GM12878 (cell line): ENCODE measurements around the gene PREX1. TPM values are rescaled to one million over a fixed set of nuclear protein-coding genes. Genes with fewer than 3 reads are reported as not detected.
A peak's percentile ranks its signal among the peaks of the same experiment; 100 is the strongest.

ENCODE experiments used
- ATAC-seq: fragments of 200-7000 bp; cut with Tn5 transposase; 3 replicates; pipeline ENCODE4 v1.9.1; 2020; ENCODE audit warnings: mild to moderate bottlenecking, moderate library complexity
- BruUV-seq: library from RNA; stranded (reverse); fragments of 400-500 nt; replicated peaks from 2 replicates; lab custom pipeline; 2021; lab: Mats Ljungman, UMichigan
- CTCF ChIA-PET: fragments of 300-600 bp; sonication (Branson Sonifier 250); formaldehyde crosslinking; extraction: SDS; loops from one replicate; lab custom pipeline; 2021; ENCODE audit warnings: inconsistent platforms; lab: Yijun Ruan, JAX
- POLR2A ChIA-PET: fragments of 350-600 bp; formaldehyde crosslinking; extraction: SDS; loops from one replicate; lab custom pipeline; 2021; ENCODE audit warnings: inconsistent platforms; lab: Charles Lee
- RAD21 ChIA-PET: fragments of 300-600 bp; sonication (Branson Sonifier 250); formaldehyde crosslinking; loops from one replicate; lab custom pipeline; 2023; ENCODE audit warnings: antibody characterized with exemption; ENCODE audit not compliant: unreplicated experiment; lab: Charles Lee
- SMC1A ChIA-PET: fragments of 300-600 bp; sonication (Branson Sonifier 250); formaldehyde crosslinking; loops from one replicate; lab custom pipeline; 2023; ENCODE audit not compliant: unreplicated experiment, uncharacterized antibody; lab: Charles Lee
- DNase-seq: peaks from one replicate; pipeline ENCODE4 v3.0.0-alpha.2; 2011; ENCODE audit warnings: low read depth, low spot score
- FAIRE-seq: peaks from 3 replicates; lab custom pipeline; 2011; peaks lifted over from hg19 to GRCh38; lab: Jason Lieb, UNC
- H2AFZ ChIP-seq: 2 replicates; pipeline ENCODE4 v1.6.0; 2011; ENCODE audit warnings: low read depth, low read length, control low read depth; ENCODE audit not compliant: control insufficient read depth
- H3K27ac ChIP-seq: 2 replicates; pipeline ENCODE4 v1.5.1; 2011; ENCODE audit warnings: control low read depth; ENCODE audit not compliant: control insufficient read depth, insufficient read depth
- H3K27me3 ChIP-seq, 2 experiments: replicated peaks in 1 of 2; 2 replicates each; pipeline versions ENCODE4 v1.6.0 to v1.6.1; 2011; ENCODE audit warnings: low read length in 1 of 2; ENCODE audit not compliant: control insufficient read depth in 2 of 2, insufficient read depth in 2 of 2
- H3K36me3 ChIP-seq, 2 experiments: 2 replicates each; pipeline ENCODE4 v1.5.1; 2011; ENCODE audit warnings: low read length in 1 of 2; ENCODE audit not compliant: control insufficient read depth in 2 of 2, insufficient read depth in 2 of 2
- H3K4me1 ChIP-seq: 2 replicates; pipeline ENCODE4 v1.6.1; 2011; ENCODE audit warnings: mild to moderate bottlenecking, low read length, moderate library complexity, mixed read lengths; ENCODE audit not compliant: control insufficient read depth, insufficient read depth
- H3K4me2 ChIP-seq: 2 replicates; pipeline ENCODE4 v1.6.0; 2011; ENCODE audit warnings: control low read depth; ENCODE audit not compliant: control insufficient read depth, insufficient read depth
- H3K4me3 ChIP-seq: fragments of 200-600 bp; sonication (generic); 2 replicates; pipeline ENCODE4 v1.5.1; 2016
- H3K79me2 ChIP-seq: 2 replicates; pipeline ENCODE4 v1.6.0; 2011; ENCODE audit warnings: low read length; ENCODE audit not compliant: control insufficient read depth, insufficient read depth
- H3K9ac ChIP-seq: 2 replicates; pipeline ENCODE4 v1.8.0; 2011; ENCODE audit warnings: low read length, control low read depth, mixed read lengths; ENCODE audit not compliant: control insufficient read depth, insufficient read depth
- H3K9me3 ChIP-seq: replicated peaks from 3 replicates; pipeline ENCODE4 v1.5.1; 2011; ENCODE audit warnings: mild to moderate bottlenecking, low read length; ENCODE audit not compliant: control insufficient read depth, insufficient read depth
- H4K20me1 ChIP-seq: 2 replicates; pipeline ENCODE4 v1.6.0; 2011; ENCODE audit not compliant: control insufficient read depth, insufficient read depth
- NBN ChIP-seq: fragments of 450-650 bp; IDR thresholded peaks from 2 replicates; pipeline ENCODE4 v1.6.1; 2016
- NFIC ChIP-seq: IDR thresholded peaks from 2 replicates; pipeline ENCODE4 v1.6.1; 2012; ENCODE audit warnings: low read depth, mild to moderate bottlenecking, inconsistent platforms, low read length, moderate library complexity
- RCOR1 ChIP-seq: conservative IDR thresholded peaks from 2 replicates; pipeline ENCODE4 v1.6.1; 2012; ENCODE audit warnings: low read depth, low read length, improper control_type of control experiment
- REST ChIP-seq: IDR thresholded peaks from 2 replicates; pipeline ENCODE4 v1.6.1; 2012; ENCODE audit warnings: mild to moderate bottlenecking, low read depth, low read length
- ZBTB11 ChIP-seq: fragments of 450-650 bp; formaldehyde crosslinking; IDR thresholded peaks from 2 replicates; pipeline ENCODE4 v1.5.0; 2022; ENCODE audit warnings: mild to moderate bottlenecking, missing genetic modification characterization
- WGBS: methylation state at CpG from one replicate; pipeline ENCODE4 v1.1.6; 2016; ENCODE audit warnings: low lambda C conversion rate; ENCODE audit not compliant: insufficient replicate concordance, insufficient coverage; ENCODE audit errors: missing lambda C conversion rate; 5-methylcytosine and 5-hydroxymethylcytosine counted together
- in situ Hi-C: fragments of 300-500 bp; cut with MboI; formaldehyde crosslinking; loops from 9 replicates; pipeline ENCODE4 v1.14.3; 2018; ENCODE audit warnings: mixed read lengths
- intact Hi-C: fragments of 100-400 bp; cut with micrococcal nuclease; formaldehyde crosslinking; loops from one replicate; pipeline ENCODE4 v1.14.2; 2022; ENCODE audit not compliant: unreplicated experiment
- polyA plus RNA-seq, 11 experiments: library from polyadenylated mRNA; depleted of rRNA in 4 of 11; unstranded in 6 of 11; stranded (reverse) in 5 of 11; fragments of >200 nt; fragmentation: Nextera tagmentation in 4 of 11; fragmentation: Illumina TruSeq in 1 of 11; extraction: Ambion mirVana in 4 of 11; extraction: Trizol in 1 of 11; gene quantifications; 1 replicate in 1 of 11; 2 replicates in 10 of 11; pipeline versions ENCODE4 v1.2.1 to v1.2.3, GENCODE V29; 2011 to 2016; ENCODE audit warnings: inconsistent platforms in 2 of 11, missing spikeins in 2 of 11, low read depth in 1 of 11
- total RNA-seq, 4 experiments: library from RNA; depleted of rRNA in 3 of 4; stranded (reverse); fragments of >200 nt in 3 of 4; fragmentation: Illumina TruSeq in 1 of 4; extraction: Trizol in 1 of 4; gene quantifications; 2 replicates each; pipeline versions ENCODE4 v1.2.1 to v1.2.3, GENCODE V29; 2013 to 2021
- TF ChIP-seq, protein P1 (sequence below): fragments of 450-650 bp; IDR thresholded peaks from 2 replicates; pipeline ENCODE4 v1.6.1; 2016; ENCODE audit warnings: mild to moderate bottlenecking, moderate library complexity, borderline replicate concordance

PREX1 gene
- total and polyA plus RNA-seq, 10 of the 15 experiments (the other 5 are each of a cell fraction or from before 2014, with no cell fraction given), result 2.6 to 114 (median 38.9) TPM

DNA sequence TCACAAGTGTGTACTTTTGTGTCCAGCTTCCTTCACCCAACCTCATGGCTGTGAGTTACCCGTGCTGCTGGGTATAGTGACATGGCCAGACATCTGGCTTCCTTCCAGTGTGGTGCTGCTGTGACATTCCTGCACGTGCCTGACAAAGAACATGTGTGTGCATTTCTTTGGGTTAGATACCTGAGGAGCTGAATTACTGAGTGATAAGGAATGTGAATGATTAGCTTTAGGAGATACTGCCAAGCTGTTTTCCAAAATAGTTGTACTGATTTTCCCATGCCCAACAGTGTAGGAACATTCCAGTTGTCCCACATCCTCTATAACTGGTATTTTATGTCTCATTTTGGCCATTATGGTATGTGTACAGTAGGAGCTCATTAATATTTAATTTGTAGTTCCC lies 132.5 kb downstream of the PREX1 start:
- 52% methylated on average over 2 of the region's 2 CpGs for WGBS
- TSS peak; percentile 18 for BruUV-seq
- no peak overlapping the region for H3K4me3 ChIP-seq
- no peaks in the 10 kb centered on the region for H3K27me3 ChIP-seq
- H3K9me3 ChIP-seq, result no peaks in the 10 kb centered on the region
- FAIRE-seq (no peak), DNase-seq (no peak), ATAC-seq (no peak)
- ChIA-PET POLR2A (interaction anchor here (1.6 kb wide), 1 partner anchor 12 kb away, joined by 4 read pairs; no protein-coding TSS in a partner anchor), RAD21 (no interaction called here), SMC1A (interaction anchor here (0.8 to 3.2 kb wide), 3 partner anchors 17 to 213 kb away, joined by 4 to 11 read pairs (median 4); no protein-coding TSS in a partner anchor), CTCF (no interaction called here)
- H3K4me1 ChIP-seq, result no peaks in the 10 kb centered on the region
- H2AFZ ChIP-seq, result no peak overlapping the region
- in situ Hi-C loops, result no loop called here
- H3K36me3 ChIP-seq, result peaks cover 42 to 62% of the 10 kb centered on the region in 2 experiments
- no peaks in the 10 kb centered on the region; the same call in 1 of the 2 replicates for H4K20me1 ChIP-seq
- H3K79me2 ChIP-seq, result no peaks in the 10 kb centered on the region; the same call in 1 of the 2 replicates
- no peak for TF ChIP-seq REST
- TF ChIP-seq ZBTB11 (CRISPR knock-in tag), result no peak
- no peak for TF ChIP-seq RCOR1
- TF ChIP-seq NFIC, result no peak
- TF ChIP-seq, protein P1, sequence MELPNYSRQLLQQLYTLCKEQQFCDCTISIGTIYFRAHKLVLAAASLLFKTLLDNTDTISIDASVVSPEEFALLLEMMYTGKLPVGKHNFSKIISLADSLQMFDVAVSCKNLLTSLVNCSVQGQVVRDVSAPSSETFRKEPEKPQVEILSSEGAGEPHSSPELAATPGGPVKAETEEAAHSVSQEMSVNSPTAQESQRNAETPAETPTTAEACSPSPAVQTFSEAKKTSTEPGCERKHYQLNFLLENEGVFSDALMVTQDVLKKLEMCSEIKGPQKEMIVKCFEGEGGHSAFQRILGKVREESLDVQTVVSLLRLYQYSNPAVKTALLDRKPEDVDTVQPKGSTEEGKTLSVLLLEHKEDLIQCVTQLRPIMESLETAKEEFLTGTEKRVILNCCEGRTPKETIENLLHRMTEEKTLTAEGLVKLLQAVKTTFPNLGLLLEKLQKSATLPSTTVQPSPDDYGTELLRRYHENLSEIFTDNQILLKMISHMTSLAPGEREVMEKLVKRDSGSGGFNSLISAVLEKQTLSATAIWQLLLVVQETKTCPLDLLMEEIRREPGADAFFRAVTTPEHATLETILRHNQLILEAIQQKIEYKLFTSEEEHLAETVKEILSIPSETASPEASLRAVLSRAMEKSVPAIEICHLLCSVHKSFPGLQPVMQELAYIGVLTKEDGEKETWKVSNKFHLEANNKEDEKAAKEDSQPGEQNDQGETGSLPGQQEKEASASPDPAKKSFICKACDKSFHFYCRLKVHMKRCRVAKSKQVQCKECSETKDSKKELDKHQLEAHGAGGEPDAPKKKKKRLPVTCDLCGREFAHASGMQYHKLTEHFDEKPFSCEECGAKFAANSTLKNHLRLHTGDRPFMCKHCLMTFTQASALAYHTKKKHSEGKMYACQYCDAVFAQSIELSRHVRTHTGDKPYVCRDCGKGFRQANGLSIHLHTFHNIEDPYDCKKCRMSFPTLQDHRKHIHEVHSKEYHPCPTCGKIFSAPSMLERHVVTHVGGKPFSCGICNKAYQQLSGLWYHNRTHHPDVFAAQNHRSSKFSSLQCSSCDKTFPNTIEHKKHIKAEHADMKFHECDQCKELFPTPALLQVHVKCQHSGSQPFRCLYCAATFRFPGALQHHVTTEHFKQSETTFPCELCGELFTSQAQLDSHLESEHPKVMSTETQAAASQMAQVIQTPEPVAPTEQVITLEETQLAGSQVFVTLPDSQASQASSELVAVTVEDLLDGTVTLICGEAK, result no peak
- no peak for TF ChIP-seq NBN
- intact Hi-C loops, result no loop called here
- H3K27ac ChIP-seq, result no peak overlapping the region
- no peak overlapping the region for H3K4me2 ChIP-seq
- no peak overlapping the region for H3K9ac ChIP-seq
